ENCODE data around the gene PLPPR2.

- TF ChIP-seq, protein P1, sequence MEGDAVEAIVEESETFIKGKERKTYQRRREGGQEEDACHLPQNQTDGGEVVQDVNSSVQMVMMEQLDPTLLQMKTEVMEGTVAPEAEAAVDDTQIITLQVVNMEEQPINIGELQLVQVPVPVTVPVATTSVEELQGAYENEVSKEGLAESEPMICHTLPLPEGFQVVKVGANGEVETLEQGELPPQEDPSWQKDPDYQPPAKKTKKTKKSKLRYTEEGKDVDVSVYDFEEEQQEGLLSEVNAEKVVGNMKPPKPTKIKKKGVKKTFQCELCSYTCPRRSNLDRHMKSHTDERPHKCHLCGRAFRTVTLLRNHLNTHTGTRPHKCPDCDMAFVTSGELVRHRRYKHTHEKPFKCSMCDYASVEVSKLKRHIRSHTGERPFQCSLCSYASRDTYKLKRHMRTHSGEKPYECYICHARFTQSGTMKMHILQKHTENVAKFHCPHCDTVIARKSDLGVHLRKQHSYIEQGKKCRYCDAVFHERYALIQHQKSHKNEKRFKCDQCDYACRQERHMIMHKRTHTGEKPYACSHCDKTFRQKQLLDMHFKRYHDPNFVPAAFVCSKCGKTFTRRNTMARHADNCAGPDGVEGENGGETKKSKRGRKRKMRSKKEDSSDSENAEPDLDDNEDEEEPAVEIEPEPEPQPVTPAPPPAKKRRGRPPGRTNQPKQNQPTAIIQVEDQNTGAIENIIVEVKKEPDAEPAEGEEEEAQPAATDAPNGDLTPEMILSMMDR (IDR thresholded peaks at IDR 0.05): no peak
- TF ChIP-seq POLR2A (IDR thresholded peaks at IDR 0.05): no peak
Measured at GRCh38 chr19:11400798-11401197, 45.6 kb downstream of the PLPPR2 start.
